ENCODE results near the gene PAX5.

DNA sequence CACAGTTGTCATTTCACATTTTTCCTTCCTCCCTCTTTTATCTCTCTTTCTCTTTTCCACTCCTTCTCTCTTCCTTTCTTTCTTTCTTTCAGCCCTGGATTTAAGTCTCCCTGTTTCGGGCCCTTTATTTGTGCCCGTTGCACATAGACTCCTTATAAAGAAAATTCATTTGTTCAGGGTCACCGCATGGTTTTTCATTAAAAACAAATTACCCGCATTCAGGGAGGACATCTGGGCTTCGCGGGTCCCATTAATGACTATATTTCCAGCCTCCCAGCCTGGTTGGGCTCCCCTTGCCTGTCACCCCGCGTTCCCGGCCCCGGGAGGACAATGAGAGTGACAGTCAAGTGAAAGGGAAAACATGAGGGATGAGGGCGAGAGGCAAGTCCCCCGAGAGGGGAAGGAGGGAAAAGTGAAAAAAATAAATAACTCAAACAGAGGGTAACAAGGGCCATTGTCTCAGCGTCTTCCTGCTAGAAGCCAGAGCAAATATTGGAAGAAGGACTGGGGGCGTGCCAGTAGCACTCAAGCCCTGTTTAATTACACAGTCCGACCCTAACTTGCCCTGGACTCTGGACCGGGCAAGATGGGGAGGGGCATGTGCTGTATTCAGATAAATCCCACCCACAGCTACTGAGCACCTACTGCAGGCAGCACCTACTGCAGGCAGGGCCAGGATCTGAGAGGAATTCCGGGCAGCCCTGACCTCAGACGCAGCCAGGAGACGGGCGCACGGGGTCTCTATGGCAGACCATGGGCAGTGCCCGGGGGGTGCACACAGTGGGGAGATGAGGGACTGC is 166.2 kb downstream of the PAX5 start:
- TF ChIP-seq CTCF (conservative IDR thresholded peaks at IDR 0.05), result no peak
- no peak for TF ChIP-seq ZFX (IDR thresholded peaks at IDR 0.05)
